NCI-H2107 treated with DMSO at 0.1 percent for 48 hours (cell line): ENCODE data around the gene YWHAG.
"Not testable (repeated sequence)": the region's sequence is repeated elsewhere in the genome, so short reads cannot be mapped to it uniquely, and the experiment has no call there.

Experiments used
- DNase-seq: peaks from one replicate; lab custom pipeline; 2025; ENCODE audit not compliant: unreplicated experiment; lab: John Stamatoyannopoulos, UW

Gene YWHAG

DNA sequence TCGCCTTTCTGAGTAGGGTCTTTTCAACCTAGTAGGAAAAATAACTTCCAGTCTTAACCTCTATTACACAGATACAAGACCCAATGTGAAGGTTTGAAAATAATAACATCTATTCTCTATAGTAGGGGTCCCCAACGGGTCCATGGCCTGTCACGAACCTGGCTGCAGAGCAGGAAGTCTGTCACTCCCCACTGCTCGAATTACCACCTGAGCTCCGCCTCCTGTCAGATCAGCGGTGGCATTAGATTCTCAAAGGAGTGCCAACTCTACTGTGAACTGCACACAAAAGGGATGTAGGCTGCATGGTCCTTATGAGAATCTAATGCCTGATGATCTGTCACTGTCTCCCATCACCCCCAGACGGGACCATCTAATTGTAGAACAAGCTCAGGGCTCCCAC lies 7.4 kb downstream of the YWHAG start:
- DNase-seq, result no peak

- no peak for DNase-seq
Observed at GRCh38 chr7:76349313-76349885, 9.4 kb downstream of the YWHAG start.

GRCh38 chr7:76347710-76348109 lies 11.1 kb downstream of the YWHAG start:
- no peak for DNase-seq

- no peak for DNase-seq
Observed at GRCh38 chr7:76346778-76347177, 12.0 kb downstream of the YWHAG start.

DNA sequence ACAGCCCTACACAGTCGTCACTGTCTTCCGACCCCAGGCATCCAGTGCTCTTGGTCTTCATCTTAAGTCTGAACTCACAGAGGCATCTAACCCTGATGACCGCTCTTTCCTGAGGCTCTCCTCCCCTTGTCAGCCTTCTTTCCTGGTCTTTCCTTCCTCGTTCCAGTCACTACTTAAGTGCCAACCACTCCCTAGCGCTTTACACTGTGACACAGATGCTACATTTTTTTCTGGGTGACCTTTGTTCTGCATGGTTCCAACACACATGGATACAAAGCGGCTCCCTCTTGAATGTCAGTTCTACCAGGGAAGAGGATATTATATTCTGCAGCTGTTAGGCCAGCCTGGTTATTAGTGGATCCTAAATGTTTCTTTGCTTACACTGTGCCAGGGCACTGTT lies 12.7 kb downstream of the YWHAG start:
- DNase-seq, result no peak

DNA sequence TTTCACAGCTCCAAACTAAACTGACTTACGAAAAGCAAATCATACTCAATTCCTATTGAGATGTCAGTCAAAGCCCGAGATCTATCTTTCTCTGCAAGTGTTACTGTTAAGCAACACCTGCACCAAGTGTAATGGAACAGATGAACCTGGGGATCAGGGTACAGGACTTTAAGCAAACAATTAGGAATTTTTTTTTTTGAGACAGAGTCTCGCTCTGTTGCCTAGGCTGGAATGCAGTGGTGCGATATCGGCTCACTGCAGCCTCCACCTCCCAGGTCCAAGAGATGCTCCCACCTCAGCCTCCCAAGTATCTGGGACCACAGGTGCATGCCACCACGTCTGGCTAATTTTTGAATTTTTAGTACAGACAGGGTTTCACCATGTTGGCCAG lies 14.9 kb downstream of the YWHAG start:
- no peak for DNase-seq

- no peak for DNase-seq
Observed at GRCh38 chr7:76343294-76343930, 15.4 kb downstream of the YWHAG start.

- DNase-seq, result no peak
Observed at GRCh38 chr7:76342222-76342621, 16.6 kb downstream of the YWHAG start.

GRCh38 chr7:76340617-76341131 lies 18.1 kb downstream of the YWHAG start:
- no peak for DNase-seq

GRCh38 chr7:76338298-76339084 lies 20.3 kb downstream of the YWHAG start:
- no peak for DNase-seq

DNA sequence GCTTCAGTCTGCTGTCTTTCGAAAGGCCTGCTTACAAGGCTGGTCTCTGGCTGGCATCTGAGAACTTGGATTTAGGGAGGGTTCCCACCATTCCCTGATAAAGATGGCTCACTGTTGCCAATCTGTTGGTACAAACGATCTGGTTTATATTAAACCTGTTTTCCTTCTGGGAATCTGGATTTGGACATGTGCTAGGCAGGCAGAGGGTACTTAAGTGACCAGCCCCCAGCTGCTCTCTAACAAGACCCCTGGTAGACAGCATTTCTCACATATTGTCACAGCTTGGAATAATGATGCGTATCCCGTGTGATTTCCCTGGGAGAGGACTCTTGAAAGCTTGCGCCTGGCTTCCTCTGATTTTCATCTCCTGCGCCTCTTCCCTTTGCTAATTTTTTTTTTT lies 21.6 kb downstream of the YWHAG start:
- DNase-seq, result no peak

GRCh38 chr7:76336094-76336493 lies 22.7 kb downstream of the YWHAG start:
- no peak for DNase-seq

DNA sequence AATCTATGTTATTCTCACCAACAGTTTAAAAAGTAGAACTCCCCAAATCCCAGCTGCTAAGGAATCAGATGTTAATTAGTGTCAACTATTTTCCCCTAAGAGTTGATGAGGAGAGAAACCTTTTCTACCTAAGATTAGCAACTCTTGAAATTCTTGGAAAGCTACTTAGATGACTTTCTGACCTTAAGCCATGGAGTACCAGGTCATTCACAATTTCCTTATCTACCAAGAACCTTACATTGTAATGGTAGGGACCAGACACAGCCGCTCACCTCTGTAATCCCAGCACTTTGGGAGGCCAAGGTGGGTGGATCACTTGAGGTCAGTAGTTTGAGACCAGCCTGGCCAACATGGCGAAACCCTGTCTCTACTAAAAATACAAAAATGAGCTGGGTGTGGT lies 23.4 kb downstream of the YWHAG start:
- DNase-seq, result not testable (repeated sequence)

DNA sequence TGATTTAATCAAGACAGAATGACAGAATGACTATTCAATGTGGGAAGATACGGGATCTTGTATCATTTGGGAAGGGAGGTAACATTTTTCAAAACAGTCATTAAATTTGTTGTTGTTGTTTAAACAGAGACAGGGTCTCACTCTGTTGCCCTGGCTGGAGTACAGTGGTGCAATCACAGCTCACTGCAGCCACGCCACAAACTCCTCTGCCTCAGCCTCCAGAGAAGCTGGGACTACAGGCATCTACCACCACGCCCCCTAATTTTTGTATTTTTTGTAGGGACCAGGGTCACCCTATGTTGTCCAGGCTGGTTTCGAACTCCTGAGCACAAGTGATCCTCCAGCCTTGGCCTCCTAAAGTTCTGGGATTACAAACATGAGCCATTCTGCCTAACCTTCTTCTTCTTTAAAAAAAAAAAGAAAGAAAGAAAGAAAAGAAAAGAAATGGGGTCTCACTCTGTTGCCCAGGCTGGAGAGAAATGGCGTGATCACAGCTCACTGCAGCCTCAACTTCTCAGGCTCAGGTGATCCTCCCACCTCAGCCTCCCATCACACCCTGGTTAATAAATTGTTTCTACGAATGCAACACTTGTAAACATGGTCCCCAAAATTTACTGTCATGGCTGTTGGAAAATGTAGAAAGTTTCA lies 24.3 kb downstream of the YWHAG start:
- DNase-seq, result no peak

GRCh38 chr7:76333511-76334101 lies 25.2 kb downstream of the YWHAG start:
- DNase-seq, result no peak

GRCh38 chr7:76332078-76332477 lies 26.7 kb downstream of the YWHAG start:
- no peak for DNase-seq

DNA sequence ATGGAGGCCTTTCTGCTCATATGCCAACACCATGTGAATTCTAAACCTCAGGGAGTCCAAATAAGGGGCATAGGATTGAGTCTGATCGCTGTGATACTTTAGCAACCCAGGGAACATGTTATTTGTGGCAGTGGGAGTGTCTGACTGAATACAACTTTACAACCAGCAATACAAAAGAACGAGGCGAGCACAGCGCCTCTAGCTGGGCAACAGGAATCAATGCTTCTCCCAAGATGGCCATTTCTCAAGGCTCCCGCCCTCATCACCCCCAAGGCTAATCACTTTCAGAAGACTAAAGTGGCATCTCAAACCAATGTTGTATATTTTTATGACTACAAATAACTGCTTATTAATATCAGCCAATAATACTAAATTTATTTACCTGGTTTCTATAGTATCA lies 28.1 kb downstream of the YWHAG start:
- DNase-seq, result no peak

GRCh38 chr7:76330261-76330660 lies 28.5 kb downstream of the YWHAG start:
- no peak for DNase-seq

DNA sequence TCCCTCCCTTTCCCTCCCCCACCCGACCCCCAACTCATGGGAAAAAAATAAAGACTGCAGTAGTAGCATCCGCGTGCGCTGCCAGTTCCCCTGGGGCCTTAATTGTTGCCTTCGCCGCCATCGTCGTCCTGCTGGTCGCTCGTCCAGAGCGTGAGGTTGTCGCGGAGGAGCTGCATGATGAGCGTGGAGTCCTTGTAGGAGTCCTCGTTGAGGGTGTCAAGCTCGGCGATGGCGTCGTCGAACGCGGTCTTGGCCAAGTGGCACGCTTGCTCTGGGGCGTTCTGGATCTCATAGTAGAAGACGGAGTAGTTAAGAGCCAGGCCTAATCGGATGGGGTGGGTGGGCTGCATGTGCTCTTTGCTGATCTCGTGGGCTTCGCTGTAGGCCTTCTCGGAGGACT lies 29.3 kb downstream of the YWHAG start:
- DNase-seq, result no peak

GRCh38 chr7:76328389-76328788 lies 30.4 kb downstream of the YWHAG start:
- no peak for DNase-seq

GRCh38 chr7:76327610-76328009 lies 31.2 kb downstream of the YWHAG start:
- no peak for DNase-seq
